Activated CD4-positive, alpha-beta T cell treated with anti-CD3 and anti-CD28 coated beads, Interleukin-2, amount 10 ng/mL, durations not matched to agents 7 days and 5 days (primary cell): Measurements from ENCODE around the gene CAMK4. TPM values are rescaled to one million over a fixed set of nuclear protein-coding genes. Genes with fewer than 3 reads are reported as not detected.

Experiments used
- CTCF ChIA-PET: fragments of 350-600 bp; sonication (Branson Sonifier 250); formaldehyde crosslinking; loops from one replicate; lab custom pipeline; 2021; ENCODE audit warnings: antibody characterized with exemption; lab: Charles Lee
- POLR2A ChIA-PET: fragments of 350-600 bp; sonication (Branson Sonifier 250); formaldehyde crosslinking; loops from one replicate; lab custom pipeline; 2021; ENCODE audit warnings: antibody characterized with exemption; lab: Charles Lee
- DNase-seq: peaks from one replicate; pipeline ENCODE4 v3.0.0-alpha.2; 2020
- H3K27ac Mint-ChIP-seq: one replicate; pipeline ENCODE4 v1.8.0; 2021; ENCODE audit warnings: mild to moderate bottlenecking, moderate library complexity, mixed read lengths
- H3K27me3 Mint-ChIP-seq: one replicate; pipeline ENCODE4 v1.8.0; 2021; ENCODE audit warnings: mixed read lengths
- H3K36me3 Mint-ChIP-seq: one replicate; pipeline ENCODE4 v1.8.0; 2021; ENCODE audit warnings: low read depth, mixed read lengths
- H3K4me1 Mint-ChIP-seq: one replicate; pipeline ENCODE4 v1.8.0; 2021; ENCODE audit warnings: mixed read lengths
- H3K4me3 Mint-ChIP-seq: one replicate; pipeline ENCODE4 v1.8.0; 2021; ENCODE audit warnings: mild to moderate bottlenecking, moderate library complexity, mixed read lengths
- H3K9me3 Mint-ChIP-seq: one replicate; pipeline ENCODE4 v1.8.0; 2021; ENCODE audit warnings: mixed read lengths
- total RNA-seq, 2 experiments: library from RNA; stranded (reverse); gene quantifications; one replicate each; pipeline ENCODE4 v1.2.3, GENCODE V29; 2021

The CAMK4 gene
- total RNA-seq = 100 to 1,000 TPM; 138 to 139 TPM

DNA sequence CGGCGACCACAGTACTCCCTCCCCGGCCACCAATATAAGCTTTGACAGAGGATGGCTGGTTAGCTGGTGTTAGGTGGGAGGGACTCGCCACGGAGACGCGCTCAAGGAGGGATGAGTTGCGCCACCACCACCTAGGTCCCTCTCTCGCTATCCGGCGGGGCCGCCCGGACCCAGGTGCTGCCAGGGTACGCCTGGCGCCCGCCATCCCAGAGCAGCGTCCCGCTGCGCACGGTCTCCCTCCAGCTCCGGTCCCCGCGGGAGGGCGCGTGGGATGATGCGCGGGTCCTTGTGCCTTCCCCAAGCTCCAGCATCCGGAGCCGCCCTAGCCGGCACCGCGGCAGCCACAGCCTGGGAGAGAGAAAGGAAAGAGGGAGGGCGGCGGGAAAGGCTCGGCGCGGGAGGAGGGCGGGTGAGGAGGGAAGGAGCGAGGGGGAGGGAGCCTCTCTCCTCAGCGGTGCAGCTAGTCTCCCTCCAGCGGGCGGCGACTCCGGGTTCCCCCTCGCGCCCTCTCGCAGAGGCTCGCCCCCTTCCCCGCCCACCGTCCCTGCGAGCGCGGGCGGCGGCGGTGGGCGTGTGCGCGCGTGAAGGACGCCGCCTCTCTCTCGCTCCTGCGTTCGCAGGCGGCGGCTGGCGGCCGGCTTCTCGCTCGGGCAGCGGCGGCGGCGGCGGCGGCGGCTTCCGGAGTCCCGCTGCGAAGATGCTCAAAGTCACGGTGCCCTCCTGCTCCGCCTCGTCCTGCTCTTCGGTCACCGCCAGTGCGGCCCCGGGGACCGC, at the start of gene CAMK4:
Gene CAMK4, plus strand, starts transcription at position 598 of the 774 bp plus-strand sequence. Its CDS starts 100 bp downstream, at position 698.
- peak; percentile 82 for DNase-seq
- H3K36me3 Mint-ChIP-seq = peaks cover 35% of the 10 kb centered on the region
- H3K9me3 Mint-ChIP-seq = no peaks in the 10 kb centered on the region
- peaks cover 28% of the 10 kb centered on the region for H3K4me1 Mint-ChIP-seq
- peaks cover 2% of the 10 kb centered on the region for H3K27me3 Mint-ChIP-seq
- ChIA-PET CTCF (interaction anchor here (0.9 to 5.0 kb wide), 9 partner anchors 9 to 132 kb away, joined by 3 to 20 read pairs (median 5); partner anchors contain the start of gene WDR36), POLR2A (interaction anchor here (1.0 kb wide), 1 partner anchor 13 kb away, joined by 6 read pairs; no protein-coding TSS in a partner anchor)
- H3K27ac Mint-ChIP-seq = peak within 1 kb of the TSS; percentile 87
- H3K4me3 Mint-ChIP-seq = peak within 1 kb of the TSS; percentile 98

DNA sequence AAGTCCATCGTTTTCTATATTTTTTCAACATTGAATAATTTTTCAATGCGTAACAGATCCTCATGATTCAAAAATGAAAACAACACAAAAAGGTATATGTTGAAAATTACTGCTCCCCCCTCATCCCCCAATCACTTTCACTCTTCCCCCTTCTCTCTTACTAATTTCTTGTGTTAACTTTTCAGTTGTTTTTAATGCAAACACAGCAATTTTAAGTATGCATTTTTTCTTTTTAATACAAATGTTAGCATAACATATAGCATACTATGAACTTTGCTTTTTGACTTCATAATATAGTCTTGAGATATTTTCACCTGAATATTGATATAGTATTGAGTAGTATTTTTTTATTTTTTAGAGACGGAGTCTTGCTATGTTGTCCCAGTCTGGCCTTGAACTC, 41.1 kb upstream of the CAMK4 start:
- Mint-ChIP-seq H3K36me3 (no peaks in the 10 kb centered on the region), H3K4me1 (no peaks in the 10 kb centered on the region), H3K4me3 (no peak overlapping the region), H3K9me3 (peaks cover 3% of the 10 kb centered on the region), H3K27me3 (peaks cover 2% of the 10 kb centered on the region), H3K27ac (no peak overlapping the region)
- CTCF ChIA-PET = interaction anchor here (0.6 kb wide), 1 partner anchor 11 kb away, joined by 5 read pairs; no protein-coding TSS in a partner anchor
- POLR2A ChIA-PET = no interaction called here
- DNase-seq = no peak

DNA sequence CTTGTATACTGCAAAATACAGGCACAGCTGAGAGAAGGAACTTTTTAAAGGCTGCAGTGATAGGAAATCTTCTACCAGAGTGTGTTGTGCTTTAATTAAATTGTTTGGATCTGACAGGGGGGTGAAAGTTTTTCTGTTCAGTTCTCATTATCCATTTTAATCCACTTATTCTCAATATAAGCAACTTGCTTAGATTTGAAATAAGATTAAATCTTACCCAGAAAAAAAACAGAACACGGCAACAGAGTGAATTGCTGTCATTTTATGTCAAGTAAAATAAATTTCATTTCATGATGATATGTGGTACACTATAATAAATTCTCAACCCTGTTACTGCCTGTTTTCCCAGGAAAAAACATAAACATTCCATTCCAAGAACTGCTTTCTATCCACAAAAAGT, 37.1 kb upstream of the CAMK4 start:
- no peaks in the 10 kb centered on the region for H3K27me3 Mint-ChIP-seq
- CTCF ChIA-PET = no interaction called here
- POLR2A ChIA-PET = no interaction called here
- H3K36me3 Mint-ChIP-seq = no peaks in the 10 kb centered on the region
- DNase-seq = no peak
- H3K4me1 Mint-ChIP-seq = no peaks in the 10 kb centered on the region
- H3K27ac Mint-ChIP-seq = no peak overlapping the region
- H3K4me3 Mint-ChIP-seq = no peak overlapping the region
- H3K9me3 Mint-ChIP-seq = no peaks in the 10 kb centered on the region

DNA sequence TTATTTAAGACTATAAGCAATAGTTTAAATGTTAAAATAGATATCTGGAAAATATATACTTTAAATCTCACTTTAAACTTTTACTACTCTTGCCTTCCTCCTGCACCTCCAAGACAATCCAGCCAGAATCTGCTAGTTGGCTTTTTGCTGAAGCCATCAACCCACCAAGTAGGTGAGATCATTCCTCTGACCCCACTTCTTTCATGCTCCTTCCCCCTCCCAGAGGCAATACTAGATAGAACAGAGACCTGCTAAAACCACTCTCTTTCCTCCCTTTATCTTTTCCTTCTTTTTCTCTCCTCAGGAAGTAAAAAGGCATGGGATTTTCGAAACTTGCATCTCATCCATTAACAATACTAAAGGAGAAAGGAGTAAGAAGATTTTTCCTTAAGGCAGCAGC, 30.1 kb upstream of the CAMK4 start:
- H3K36me3 Mint-ChIP-seq = no peaks in the 10 kb centered on the region
- H3K27ac Mint-ChIP-seq = no peak overlapping the region
- H3K4me1 Mint-ChIP-seq = no peaks in the 10 kb centered on the region
- CTCF ChIA-PET = interaction anchor here (0.9 kb wide), 1 partner anchor 12 kb away, joined by 3 read pairs; no protein-coding TSS in a partner anchor
- H3K27me3 Mint-ChIP-seq = peaks cover 15% of the 10 kb centered on the region
- POLR2A ChIA-PET = interaction anchor here (0.6 kb wide), 1 partner anchor 871 kb away, joined by 5 read pairs; no protein-coding TSS in a partner anchor
- no peaks in the 10 kb centered on the region for H3K9me3 Mint-ChIP-seq
- DNase-seq = no peak
- H3K4me3 Mint-ChIP-seq = no peak overlapping the region

DNA sequence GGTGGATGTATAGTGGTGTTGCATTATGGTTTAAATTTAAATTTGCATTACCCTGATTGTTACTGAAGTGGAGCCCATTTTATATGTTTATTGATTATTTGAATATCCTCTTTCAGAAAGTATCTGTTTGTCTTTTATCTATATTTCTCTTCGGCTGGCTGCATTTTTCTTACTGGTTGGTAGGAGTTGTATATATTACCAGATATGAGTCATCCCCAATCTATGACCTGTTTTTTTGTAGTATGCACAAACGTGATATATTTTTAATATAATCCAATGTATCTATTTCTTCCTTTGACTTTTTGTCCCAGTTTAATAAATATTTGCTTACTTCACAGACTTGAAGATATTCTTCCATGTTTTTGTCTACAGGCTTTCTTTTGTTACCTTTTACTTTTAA, 29.3 kb upstream of the CAMK4 start:
- Mint-ChIP-seq H3K4me3 (no peak overlapping the region), H3K36me3 (no peaks in the 10 kb centered on the region), H3K27ac (no peak overlapping the region), H3K27me3 (peaks cover 15% of the 10 kb centered on the region), H3K4me1 (peaks cover 2% of the 10 kb centered on the region), H3K9me3 (no peaks in the 10 kb centered on the region)
- no peak for DNase-seq
- CTCF ChIA-PET = interaction anchor here (0.9 kb wide), 2 partner anchors 13 kb away, joined by 3 read pairs; no protein-coding TSS in a partner anchor
- POLR2A ChIA-PET = interaction anchor here (0.6 kb wide), 1 partner anchor 34 kb away, joined by 7 read pairs; no protein-coding TSS in a partner anchor

DNA sequence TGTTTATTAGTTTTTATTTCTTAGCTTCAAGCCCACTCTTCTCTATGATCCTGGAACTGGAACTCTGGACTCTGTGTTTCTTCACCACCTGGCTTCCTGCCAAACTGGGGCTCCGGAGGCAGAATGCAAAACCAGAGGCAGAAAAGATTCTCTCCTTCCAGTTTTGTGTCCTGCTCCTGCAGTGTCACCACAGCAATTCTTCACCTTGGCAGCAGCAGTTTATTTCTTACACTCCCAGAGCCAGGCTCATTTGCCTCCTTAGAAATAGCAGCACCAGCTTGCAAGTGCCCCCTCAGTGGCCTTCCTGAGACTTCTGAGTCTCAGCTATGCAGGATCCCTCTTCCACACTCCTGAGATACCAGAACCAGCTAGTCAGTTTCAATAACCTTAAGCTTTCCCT, 26.7 kb upstream of the CAMK4 start:
- ChIA-PET POLR2A (no interaction called here), CTCF (no interaction called here)

DNA sequence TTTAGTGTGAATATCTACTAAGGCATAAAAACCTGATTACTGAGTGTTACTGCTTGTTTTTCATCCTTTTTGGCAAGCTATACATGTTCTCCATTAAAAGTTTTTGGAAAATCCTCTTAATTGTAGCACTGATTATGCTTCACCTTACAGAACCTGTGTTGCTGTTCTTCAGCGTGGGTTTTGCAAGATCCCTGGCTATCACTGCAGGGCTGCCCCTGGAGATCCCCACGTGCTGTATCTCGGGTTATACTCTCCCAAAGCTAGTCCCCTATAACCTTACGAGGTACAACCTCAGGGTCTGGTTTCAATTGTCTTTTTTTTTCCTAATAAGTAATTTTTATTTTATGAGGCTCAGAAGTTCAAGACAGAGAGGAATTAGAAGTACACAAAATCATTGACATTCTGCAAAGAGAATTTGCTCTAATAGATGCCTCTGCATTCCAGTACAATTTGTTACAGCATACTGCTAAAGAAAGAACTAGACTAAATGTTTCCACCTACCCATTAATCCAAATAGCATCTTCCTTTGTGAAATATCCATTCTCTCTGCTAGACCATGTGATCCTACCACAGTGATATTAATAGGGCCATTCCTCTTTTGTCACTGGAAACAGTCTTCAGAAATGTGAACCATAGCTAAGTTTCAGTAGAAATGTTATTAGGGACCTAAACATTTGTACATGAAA, 25.8 kb upstream of the CAMK4 start:
- Mint-ChIP-seq H3K9me3 (no peaks in the 10 kb centered on the region), H3K4me3 (no peak overlapping the region), H3K27me3 (peaks cover 13% of the 10 kb centered on the region), H3K27ac (no peak overlapping the region), H3K4me1 (peaks cover 2% of the 10 kb centered on the region), H3K36me3 (no peaks in the 10 kb centered on the region)
- DNase-seq = no peak
- ChIA-PET CTCF (interaction anchor here (1.7 kb wide), 1 partner anchor 9 kb away, joined by 5 read pairs; no protein-coding TSS in a partner anchor), POLR2A (no interaction called here)

More for the DNA sequence above, 26.7 kb upstream of the CAMK4 start:
- no peaks in the 10 kb centered on the region for H3K9me3 Mint-ChIP-seq
- H3K4me1 Mint-ChIP-seq = peaks cover 2% of the 10 kb centered on the region
- H3K27ac Mint-ChIP-seq = no peak overlapping the region
- no peak for DNase-seq
- H3K36me3 Mint-ChIP-seq = no peaks in the 10 kb centered on the region
- H3K4me3 Mint-ChIP-seq = no peak overlapping the region
- H3K27me3 Mint-ChIP-seq = peaks cover 13% of the 10 kb centered on the region

DNA sequence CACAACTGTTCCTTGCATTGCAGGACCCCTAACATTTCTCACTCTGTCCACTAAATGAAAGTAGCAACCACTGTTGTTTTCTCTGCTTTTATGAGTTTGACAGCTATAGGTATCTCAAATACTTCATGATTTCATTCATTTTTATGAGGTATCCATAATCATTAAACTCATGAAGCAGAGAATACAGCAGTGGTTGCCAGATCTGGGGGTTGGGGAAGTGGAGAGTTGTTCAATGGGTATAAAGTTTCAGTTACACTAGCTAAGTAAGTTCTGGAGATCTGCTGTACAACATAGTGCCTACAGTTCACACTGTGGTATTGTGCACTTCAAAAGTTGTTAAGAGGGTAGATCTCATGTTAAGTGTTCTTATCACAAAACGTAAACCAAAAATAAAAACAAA, 23.4 kb upstream of the CAMK4 start:
- POLR2A ChIA-PET = no interaction called here
- H3K4me3 Mint-ChIP-seq = no peak overlapping the region
- no peaks in the 10 kb centered on the region for H3K36me3 Mint-ChIP-seq
- no peak overlapping the region for H3K27ac Mint-ChIP-seq
- no peaks in the 10 kb centered on the region for H3K9me3 Mint-ChIP-seq
- CTCF ChIA-PET = no interaction called here
- peaks cover 4% of the 10 kb centered on the region for H3K4me1 Mint-ChIP-seq
- H3K27me3 Mint-ChIP-seq = peaks cover 5% of the 10 kb centered on the region
- no peak for DNase-seq

DNA sequence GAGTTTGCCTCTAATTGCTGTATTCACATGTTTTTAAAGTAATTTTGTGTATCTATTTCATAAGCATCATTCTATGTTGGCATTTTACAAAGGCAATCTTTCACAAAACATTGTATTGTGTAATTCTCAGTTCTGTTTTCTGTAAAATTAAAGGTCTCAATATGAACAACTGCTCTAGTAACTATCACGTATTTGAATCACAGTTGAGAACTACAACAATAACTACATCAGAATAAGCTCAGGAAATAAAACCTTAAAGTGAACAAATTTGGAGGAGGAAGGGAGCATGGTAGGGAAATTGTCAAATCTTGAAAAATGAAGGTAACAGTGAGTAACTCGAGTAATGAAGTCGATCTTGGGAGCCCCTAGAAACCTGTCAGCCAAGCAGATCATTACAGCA, 22.5 kb upstream of the CAMK4 start:
- Mint-ChIP-seq H3K4me3 (no peak overlapping the region), H3K27ac (no peak overlapping the region), H3K27me3 (peaks cover 5% of the 10 kb centered on the region), H3K4me1 (peaks cover 4% of the 10 kb centered on the region), H3K36me3 (no peaks in the 10 kb centered on the region), H3K9me3 (no peaks in the 10 kb centered on the region)
- no peak for DNase-seq
- POLR2A ChIA-PET = no interaction called here
- CTCF ChIA-PET = no interaction called here

DNA sequence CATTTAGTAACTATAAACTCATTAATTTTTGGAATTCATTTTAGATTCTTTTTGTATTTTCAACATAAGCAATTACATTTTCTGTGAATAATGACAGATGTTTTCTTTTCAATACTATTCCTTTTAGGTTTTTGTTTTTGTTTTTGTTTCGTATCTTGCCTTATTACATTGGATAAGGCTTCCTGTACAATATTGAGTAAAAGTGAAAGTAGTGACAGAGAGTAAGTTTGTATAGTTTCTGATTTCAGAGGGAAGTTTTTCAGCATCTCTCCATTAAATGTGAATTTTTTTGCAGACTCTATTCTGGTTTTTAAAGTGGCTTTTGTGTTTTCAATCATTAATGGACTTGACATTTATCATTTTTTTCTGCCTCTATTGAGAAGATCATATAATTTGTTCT, 12.8 kb upstream of the CAMK4 start:
- Mint-ChIP-seq H3K27ac (peak overlapping the region; percentile 38), H3K4me3 (peak overlapping the region; percentile 50), H3K4me1 (peaks cover 21% of the 10 kb centered on the region), H3K9me3 (peaks cover 15% of the 10 kb centered on the region), H3K36me3 (peaks cover 6% of the 10 kb centered on the region), H3K27me3 (peaks cover 6% of the 10 kb centered on the region)
- no peak for DNase-seq
- CTCF ChIA-PET = interaction anchor here (0.6 to 1.5 kb wide), 4 partner anchors 10 to 257 kb away, joined by 3 to 6 read pairs (median 3); no protein-coding TSS in a partner anchor
- POLR2A ChIA-PET = no interaction called here

DNA sequence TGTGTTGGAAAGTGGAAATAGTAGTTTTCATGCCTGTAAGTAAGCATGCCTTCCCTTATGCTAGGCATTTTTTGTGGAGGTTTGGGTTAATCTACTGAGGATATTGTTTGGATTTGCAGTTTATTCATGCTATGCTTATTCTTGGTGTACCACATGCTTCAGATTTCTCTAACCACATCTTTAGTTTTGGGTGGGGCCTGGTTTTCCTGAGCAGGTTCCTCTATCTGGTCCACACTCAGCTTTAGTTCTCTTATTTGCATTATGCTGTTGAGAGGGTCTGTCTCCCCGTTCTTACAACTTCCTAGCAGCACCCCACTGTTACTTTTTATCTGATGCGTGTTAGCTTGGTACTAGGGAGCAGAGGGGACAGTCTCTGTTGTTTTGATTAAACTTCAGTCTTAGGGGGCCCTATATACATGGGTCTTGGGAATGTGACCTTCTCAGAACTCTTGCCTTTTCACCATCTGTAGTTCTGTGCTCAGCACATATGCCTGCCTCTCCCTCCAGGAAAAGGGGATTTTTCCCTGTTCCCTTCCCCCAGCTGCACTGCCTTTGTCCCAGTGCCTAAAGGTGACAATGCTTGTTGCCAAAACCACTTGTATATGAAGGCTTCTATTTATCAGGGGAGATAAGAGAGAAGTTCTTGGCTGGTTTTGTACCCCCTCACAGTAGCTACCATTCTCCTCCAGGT, 10.0 kb upstream of the CAMK4 start:
- no peak for DNase-seq
- peaks cover 21% of the 10 kb centered on the region for H3K4me1 Mint-ChIP-seq
- H3K9me3 Mint-ChIP-seq = peaks cover 17% of the 10 kb centered on the region
- peaks cover 8% of the 10 kb centered on the region for H3K36me3 Mint-ChIP-seq
- peaks cover 9% of the 10 kb centered on the region for H3K27me3 Mint-ChIP-seq
- POLR2A ChIA-PET = no interaction called here
- H3K4me3 Mint-ChIP-seq = no peak overlapping the region
- CTCF ChIA-PET = interaction anchor here (1.1 to 1.3 kb wide), 2 partner anchors 9 to 15 kb away, joined by 3 read pairs; no protein-coding TSS in a partner anchor
- no peak overlapping the region for H3K27ac Mint-ChIP-seq

DNA sequence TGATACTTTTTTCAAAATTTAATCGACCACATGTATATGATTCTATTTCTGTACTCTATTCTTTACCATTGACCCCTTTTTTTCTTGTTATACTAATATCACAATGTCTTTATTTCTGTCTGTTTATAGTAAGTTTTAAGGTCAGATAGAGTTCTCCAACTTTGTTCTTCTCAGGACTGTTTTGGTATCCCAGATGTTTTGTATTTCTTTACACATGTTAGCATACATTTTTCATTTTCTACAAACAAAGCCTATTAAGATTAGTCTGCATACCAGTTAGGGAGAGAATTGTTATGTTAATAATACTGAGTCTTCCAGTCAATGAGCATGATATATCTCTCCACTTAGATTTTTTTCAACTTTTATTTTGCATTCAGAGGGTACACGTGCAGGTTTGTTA, 8.2 kb upstream of the CAMK4 start:
- ChIA-PET POLR2A (no interaction called here), CTCF (no interaction called here)
- H3K27me3 Mint-ChIP-seq = peaks cover 4% of the 10 kb centered on the region
- H3K4me3 Mint-ChIP-seq = no peak overlapping the region
- DNase-seq = no peak
- peaks cover 16% of the 10 kb centered on the region for H3K4me1 Mint-ChIP-seq
- peaks cover 17% of the 10 kb centered on the region for H3K9me3 Mint-ChIP-seq
- H3K27ac Mint-ChIP-seq = no peak overlapping the region
- H3K36me3 Mint-ChIP-seq = peaks cover 8% of the 10 kb centered on the region
